Panc1 (cell line): Measurements from ENCODE around the gene GBA2.

ENCODE experiments used
- CTCF ChIP-seq: fragments of 450-650 bp; IDR thresholded peaks from 2 replicates; pipeline ENCODE4 v1.5.1; 2017; ENCODE audit warnings: mild to moderate bottlenecking
- POLR2AphosphoS5 ChIP-seq: IDR thresholded peaks from 2 replicates; pipeline ENCODE4 v1.6.1; 2012; ENCODE audit warnings: mild to moderate bottlenecking, low read depth, low read length, moderate library complexity
- REST ChIP-seq, 2 experiments: IDR thresholded peaks; 2 replicates each; pipeline ENCODE4 v1.6.1; 2011 to 2012; ENCODE audit warnings: low read depth in 2 of 2, control low read depth in 1 of 2, low read length in 1 of 2, mild to moderate bottlenecking in 1 of 2, moderate library complexity in 1 of 2; ENCODE audit not compliant: insufficient read depth in 1 of 2
- SIN3A ChIP-seq: IDR thresholded peaks from 2 replicates; pipeline ENCODE4 v1.6.1; 2012; ENCODE audit warnings: low read depth, mild to moderate bottlenecking, low read length, moderate library complexity, borderline replicate concordance; ENCODE audit not compliant: insufficient read depth
- TCF7L2 ChIP-seq: IDR thresholded peaks from 2 replicates; pipeline ENCODE4 v1.6.1; 2011; ENCODE audit warnings: mild to moderate bottlenecking, low read depth, low read length, inconsistent platforms

GRCh38 chr9:35792024-35792813, 43.2 kb upstream of the GBA2 start:
- TF ChIP-seq CTCF (no peak), REST (IDR thresholded peaks at IDR 0.05; ENCODE audit: insufficient read depth in 1 of 2, low read depth in 2 of 2, low read length in 1 of 2) (no peak), POLR2AphosphoS5 (no peak), TCF7L2 (no peak), SIN3A (no peak)
